GM12875 (cell line): Measurements from ENCODE around the gene FAM187B.

Experiments used
- H3K4me3 ChIP-seq: one replicate; pipeline ENCODE4 v1.5.1; 2011; ENCODE audit warnings: low read depth, low read length, control low read depth
- CTCF ChIP-seq: IDR thresholded peaks from 2 replicates; pipeline ENCODE4 v1.5.1; 2011; ENCODE audit warnings: low read depth, mild to moderate bottlenecking, control low read depth, inconsistent platforms, low read length, moderate library complexity, borderline replicate concordance; ENCODE audit not compliant: insufficient read depth

The FAM187B gene

DNA sequence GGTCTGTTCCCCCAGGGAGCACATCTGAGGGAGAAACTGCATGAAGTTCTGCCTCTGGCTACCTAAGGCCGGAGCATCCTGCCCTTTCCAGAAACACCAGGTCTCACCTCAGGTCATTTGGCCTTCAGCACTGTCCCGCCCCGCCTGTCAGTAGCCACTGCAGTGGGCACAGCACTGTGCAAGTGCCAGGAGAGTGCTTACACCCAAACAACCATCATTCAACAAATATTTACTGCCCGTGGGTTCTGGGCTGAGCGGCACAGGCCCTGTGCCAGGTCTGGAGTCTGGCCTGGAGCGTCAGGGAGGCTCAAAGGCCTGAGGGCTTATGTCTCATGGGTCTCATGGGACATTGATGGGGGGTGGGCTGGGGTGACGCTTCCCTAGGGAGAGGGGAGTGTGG lies 43.0 kb upstream of the FAM187B start:
- H3K4me3 ChIP-seq: no peak overlapping the region
- TF ChIP-seq CTCF: no peak

DNA sequence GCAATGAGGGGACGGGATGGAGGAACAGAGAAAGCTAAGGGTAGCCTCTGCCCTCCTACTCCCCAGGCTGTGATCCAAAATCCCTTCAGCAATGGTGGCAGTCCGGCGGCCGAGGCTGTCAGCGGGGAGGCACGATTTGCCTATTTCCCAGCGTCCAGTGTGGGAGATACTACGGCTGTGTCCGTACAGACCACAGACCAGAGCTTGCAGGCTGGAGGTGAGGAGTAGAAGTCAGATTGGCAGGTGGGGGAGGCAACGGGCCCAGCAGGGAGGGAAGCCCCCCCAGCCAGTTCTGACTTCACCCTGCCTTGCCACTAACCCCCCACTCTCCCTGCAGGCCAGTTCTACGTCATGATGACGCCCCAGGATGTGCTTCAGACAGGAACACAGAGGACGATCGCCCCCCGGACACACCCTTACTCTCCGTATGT lies 41.9 kb upstream of the FAM187B start:
- no peak for TF ChIP-seq CTCF
- H3K4me3 ChIP-seq: no peak overlapping the region

- TF ChIP-seq CTCF: peak; percentile 63; the same call in 1 of the 2 replicates
- peak overlapping the region; percentile 77 for H3K4me3 ChIP-seq
Measured at GRCh38 chr19:35269438-35270117, 41.0 kb upstream of the FAM187B start.

DNA sequence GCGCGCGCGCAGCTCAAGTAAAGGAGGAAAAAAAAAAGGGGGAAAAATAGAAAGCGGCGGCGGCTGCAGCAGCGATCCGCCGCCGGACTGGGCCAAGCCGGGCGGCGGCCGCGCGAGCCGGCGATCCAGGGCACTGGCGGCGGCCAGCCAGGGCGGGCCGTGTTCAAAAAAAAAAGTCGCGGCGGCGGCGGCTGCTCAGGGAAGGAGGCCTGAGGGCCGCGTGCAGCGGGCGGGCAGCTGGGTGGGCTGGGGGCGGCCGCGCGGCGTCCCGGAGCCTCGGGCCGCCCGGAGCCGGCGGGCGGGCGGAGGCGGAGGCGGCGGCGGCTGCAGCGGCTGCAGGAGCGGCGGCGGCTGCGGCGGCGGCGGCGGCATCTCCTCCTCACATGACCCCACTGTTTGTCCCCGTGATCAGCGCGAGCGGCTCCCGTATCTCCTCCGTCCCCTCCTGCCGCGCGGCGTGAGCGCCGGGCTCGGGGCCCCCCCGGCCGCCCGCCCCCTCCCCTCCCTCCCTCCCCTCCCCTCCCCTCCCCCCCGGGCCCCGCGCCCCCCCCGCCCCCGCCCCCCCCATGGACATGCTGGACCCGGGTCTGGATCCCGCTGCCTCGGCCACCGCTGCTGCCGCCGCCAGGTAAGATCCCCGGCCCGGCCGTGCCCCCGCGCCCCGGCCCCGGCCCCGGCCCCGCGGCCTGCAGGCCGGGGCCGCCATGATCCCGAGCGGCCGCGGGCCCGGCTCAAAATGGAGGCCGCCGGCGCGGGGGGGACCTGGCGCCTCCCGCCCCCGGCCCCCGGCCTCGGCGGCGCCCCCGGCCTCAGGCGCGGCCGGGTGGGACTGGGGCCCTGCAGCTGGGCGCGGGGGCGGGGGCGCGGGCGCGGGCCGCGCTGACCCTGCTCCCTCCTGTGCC lies 40.2 kb upstream of the FAM187B start, which contains the start of gene USF2:
Gene USF2, plus strand, starts transcription at position 427 of the 902 bp plus-strand sequence. Its CDS starts 140 bp downstream, at position 567.
- no peak for TF ChIP-seq CTCF
- peak within 1 kb of the TSS; percentile 77 for H3K4me3 ChIP-seq

GRCh38 chr19:35267818-35268535 lies 39.4 kb upstream of the FAM187B start:
- no peak for TF ChIP-seq CTCF
- peak overlapping the region; percentile 77 for H3K4me3 ChIP-seq

GRCh38 chr19:35267353-35267817 lies 38.8 kb upstream of the FAM187B start:
- no peak for TF ChIP-seq CTCF
- H3K4me3 ChIP-seq: peak overlapping the region; percentile 60
